ENCODE results near the gene EDC3. TPM values are rescaled to one million over a fixed set of nuclear protein-coding genes. Genes with fewer than 3 reads are reported as not detected.
A peak's percentile ranks its signal among the peaks of the same experiment; 100 is the strongest.

The EDC3 gene
- polyA plus RNA-seq, 1 donor from 2014 or later, result 12.9 TPM

DNA sequence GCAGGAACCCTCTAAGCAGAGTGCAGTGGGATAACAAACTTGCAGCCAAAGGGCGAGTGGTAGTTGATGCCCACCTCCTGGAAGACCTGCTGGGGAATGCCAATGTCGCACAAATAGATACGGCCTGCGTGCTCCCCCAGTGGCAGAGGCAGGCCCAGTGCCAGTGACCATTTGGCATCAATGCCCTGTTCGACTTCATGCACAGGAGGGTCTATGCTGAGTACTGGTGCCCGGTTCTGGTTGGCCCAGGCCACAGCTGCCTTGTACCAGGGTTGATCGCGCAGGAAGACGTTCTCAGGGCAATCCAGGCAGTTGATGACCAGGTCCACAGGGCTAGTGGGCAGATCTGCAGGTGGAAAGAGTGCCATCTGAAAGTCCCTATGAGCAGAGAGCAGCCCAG is 63.2 kb downstream of the EDC3 start:
- Histone ChIP-seq H3K79me2 (replicated peaks; ENCODE audit: insufficient read depth, low read length) (no peaks in the 10 kb centered on the region), H3F3A (ENCODE audit: insufficient read depth, low read length, poor library complexity, severe bottlenecking) (no peaks in the 10 kb centered on the region), H3K27me3 (ENCODE audit: insufficient read depth, low read depth, low read length) (no peaks in the 10 kb centered on the region), H3K36me3 (ENCODE audit: insufficient read depth, low read length) (no peaks in the 10 kb centered on the region), H3K9me2 (ENCODE audit: insufficient read depth, low read length) (no peaks in the 10 kb centered on the region), H3K27ac (ENCODE audit: low read length) (no peak overlapping the region), H3K4me3 (ENCODE audit: low read length) (no peak overlapping the region), H3K9ac (ENCODE audit: low read length) (no peak overlapping the region), H4K20me1 (ENCODE audit: insufficient read depth) (no peaks in the 10 kb centered on the region), H3K4me2 (ENCODE audit: low read length) (no peak overlapping the region), H2AFZ (ENCODE audit: low read depth, low read length) (no peak overlapping the region), H3K9me3 (ENCODE audit: low read length) (no peaks in the 10 kb centered on the region)
- TF ChIP-seq EP300 (conservative IDR thresholded peaks at IDR 0.05; ENCODE audit: poor library complexity, severe bottlenecking), result no peak
- TF ChIP-seq, protein P1, sequence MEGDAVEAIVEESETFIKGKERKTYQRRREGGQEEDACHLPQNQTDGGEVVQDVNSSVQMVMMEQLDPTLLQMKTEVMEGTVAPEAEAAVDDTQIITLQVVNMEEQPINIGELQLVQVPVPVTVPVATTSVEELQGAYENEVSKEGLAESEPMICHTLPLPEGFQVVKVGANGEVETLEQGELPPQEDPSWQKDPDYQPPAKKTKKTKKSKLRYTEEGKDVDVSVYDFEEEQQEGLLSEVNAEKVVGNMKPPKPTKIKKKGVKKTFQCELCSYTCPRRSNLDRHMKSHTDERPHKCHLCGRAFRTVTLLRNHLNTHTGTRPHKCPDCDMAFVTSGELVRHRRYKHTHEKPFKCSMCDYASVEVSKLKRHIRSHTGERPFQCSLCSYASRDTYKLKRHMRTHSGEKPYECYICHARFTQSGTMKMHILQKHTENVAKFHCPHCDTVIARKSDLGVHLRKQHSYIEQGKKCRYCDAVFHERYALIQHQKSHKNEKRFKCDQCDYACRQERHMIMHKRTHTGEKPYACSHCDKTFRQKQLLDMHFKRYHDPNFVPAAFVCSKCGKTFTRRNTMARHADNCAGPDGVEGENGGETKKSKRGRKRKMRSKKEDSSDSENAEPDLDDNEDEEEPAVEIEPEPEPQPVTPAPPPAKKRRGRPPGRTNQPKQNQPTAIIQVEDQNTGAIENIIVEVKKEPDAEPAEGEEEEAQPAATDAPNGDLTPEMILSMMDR (IDR thresholded peaks at IDR 0.05; ENCODE audit: poor library complexity, severe bottlenecking), result no peak
- TF ChIP-seq RAD21 (conservative IDR thresholded peaks at IDR 0.05), result no peak
- TF ChIP-seq MXI1 (conservative IDR thresholded peaks at IDR 0.05; ENCODE audit: poor library complexity, severe bottlenecking), result no peak
- no peak for TF ChIP-seq SMC3 (conservative IDR thresholded peaks at IDR 0.05; ENCODE audit: poor library complexity)
- no peak for TF ChIP-seq EZH2 (IDR thresholded peaks at IDR 0.05; ENCODE audit: borderline replicate concordance, insufficient read depth, low read length, poor library complexity, severe bottlenecking)
- TF ChIP-seq POLR2AphosphoS5 (IDR thresholded peaks at IDR 0.05), result no peak
- TF ChIP-seq TAF1 (IDR thresholded peaks at IDR 0.05; ENCODE audit: low read depth), result no peak
- TF ChIP-seq, protein P2, sequence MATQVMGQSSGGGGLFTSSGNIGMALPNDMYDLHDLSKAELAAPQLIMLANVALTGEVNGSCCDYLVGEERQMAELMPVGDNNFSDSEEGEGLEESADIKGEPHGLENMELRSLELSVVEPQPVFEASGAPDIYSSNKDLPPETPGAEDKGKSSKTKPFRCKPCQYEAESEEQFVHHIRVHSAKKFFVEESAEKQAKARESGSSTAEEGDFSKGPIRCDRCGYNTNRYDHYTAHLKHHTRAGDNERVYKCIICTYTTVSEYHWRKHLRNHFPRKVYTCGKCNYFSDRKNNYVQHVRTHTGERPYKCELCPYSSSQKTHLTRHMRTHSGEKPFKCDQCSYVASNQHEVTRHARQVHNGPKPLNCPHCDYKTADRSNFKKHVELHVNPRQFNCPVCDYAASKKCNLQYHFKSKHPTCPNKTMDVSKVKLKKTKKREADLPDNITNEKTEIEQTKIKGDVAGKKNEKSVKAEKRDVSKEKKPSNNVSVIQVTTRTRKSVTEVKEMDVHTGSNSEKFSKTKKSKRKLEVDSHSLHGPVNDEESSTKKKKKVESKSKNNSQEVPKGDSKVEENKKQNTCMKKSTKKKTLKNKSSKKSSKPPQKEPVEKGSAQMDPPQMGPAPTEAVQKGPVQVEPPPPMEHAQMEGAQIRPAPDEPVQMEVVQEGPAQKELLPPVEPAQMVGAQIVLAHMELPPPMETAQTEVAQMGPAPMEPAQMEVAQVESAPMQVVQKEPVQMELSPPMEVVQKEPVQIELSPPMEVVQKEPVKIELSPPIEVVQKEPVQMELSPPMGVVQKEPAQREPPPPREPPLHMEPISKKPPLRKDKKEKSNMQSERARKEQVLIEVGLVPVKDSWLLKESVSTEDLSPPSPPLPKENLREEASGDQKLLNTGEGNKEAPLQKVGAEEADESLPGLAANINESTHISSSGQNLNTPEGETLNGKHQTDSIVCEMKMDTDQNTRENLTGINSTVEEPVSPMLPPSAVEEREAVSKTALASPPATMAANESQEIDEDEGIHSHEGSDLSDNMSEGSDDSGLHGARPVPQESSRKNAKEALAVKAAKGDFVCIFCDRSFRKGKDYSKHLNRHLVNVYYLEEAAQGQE (IDR thresholded peaks at IDR 0.05; ENCODE audit: borderline replicate concordance), result no peak

- no peaks in the 10 kb centered on the region for H3F3A ChIP-seq (ENCODE audit: insufficient read depth, low read length, poor library complexity, severe bottlenecking)
- TF ChIP-seq, protein P1 (IDR thresholded peaks at IDR 0.05; ENCODE audit: poor library complexity, severe bottlenecking), result peak; percentile 78
- TF ChIP-seq RAD21 (conservative IDR thresholded peaks at IDR 0.05) (peak; percentile 55), EP300 (conservative IDR thresholded peaks at IDR 0.05; ENCODE audit: poor library complexity, severe bottlenecking) (no peak), POLR2AphosphoS5 (IDR thresholded peaks at IDR 0.05) (peak; percentile 7), SMC3 (conservative IDR thresholded peaks at IDR 0.05; ENCODE audit: poor library complexity) (peak; percentile 73), MXI1 (conservative IDR thresholded peaks at IDR 0.05; ENCODE audit: poor library complexity, severe bottlenecking) (no peak)
- no peak overlapping the region for H3K4me2 ChIP-seq (ENCODE audit: low read length)
- no peaks in the 10 kb centered on the region for H3K79me2 ChIP-seq (replicated peaks; ENCODE audit: insufficient read depth, low read length)
- H3K36me3 ChIP-seq (ENCODE audit: insufficient read depth, low read length), result no peaks in the 10 kb centered on the region
- no peaks in the 10 kb centered on the region for H3K9me3 ChIP-seq (ENCODE audit: low read length)
- no peak overlapping the region for H3K4me3 ChIP-seq (ENCODE audit: low read length)
- H4K20me1 ChIP-seq (ENCODE audit: insufficient read depth), result no peaks in the 10 kb centered on the region
- no peaks in the 10 kb centered on the region for H3K27me3 ChIP-seq (ENCODE audit: insufficient read depth, low read depth, low read length)
- H3K9me2 ChIP-seq (ENCODE audit: insufficient read depth, low read length), result no peaks in the 10 kb centered on the region
- H3K27ac ChIP-seq (ENCODE audit: low read length), result no peak overlapping the region
- H2AFZ ChIP-seq (ENCODE audit: low read depth, low read length), result no peak overlapping the region
- no peak overlapping the region for H3K9ac ChIP-seq (ENCODE audit: low read length)
Measured at GRCh38 chr15:74631935-74632560, 63.8 kb downstream of the EDC3 start.

Measured in neural cell (in vitro differentiated cells).